Measurements from ENCODE around the gene EXOSC5. TPM values are rescaled to one million over a fixed set of nuclear protein-coding genes. Genes with fewer than 3 reads are reported as not detected.

EXOSC5 gene
- total RNA-seq, 1 experiment from 2014 or later, result 43.1 TPM

GRCh38 chr19:41403181-41403970 lies 6.2 kb upstream of the EXOSC5 start:
- ChIA-PET POLR2A (ENCODE audit: low non-redundant PET) (no interaction called here), CTCF (no interaction called here)
- no peak for DNase-seq (ENCODE audit: low spot score)
- no TSS peak for BruUV-seq (replicated peaks)
- Histone ChIP-seq H3K27me3 (replicated peaks; ENCODE audit: insufficient read depth, low read depth, low read length, poor library complexity) (no peaks in the 10 kb centered on the region), H3K36me3 (ENCODE audit: insufficient read depth, low read length, poor library complexity, severe bottlenecking) (no peaks in the 10 kb centered on the region), H3K4me1 (ENCODE audit: insufficient read depth, low read length, poor library complexity, severe bottlenecking) (peaks cover 10% of the 10 kb centered on the region), H3K27ac (ENCODE audit: low read depth, low read length, poor library complexity, severe bottlenecking) (no peak overlapping the region), H3K4me3 (ENCODE audit: low read depth, low read length, poor library complexity, severe bottlenecking) (no peak overlapping the region), H3K9me3 (ENCODE audit: low read depth, low read length, poor library complexity, severe bottlenecking) (no peaks in the 10 kb centered on the region)
- TF ChIP-seq CTCF (conservative IDR thresholded peaks at IDR 0.05; ENCODE audit: low read depth, low read length) (no peak), EZH2 (IDR thresholded peaks at IDR 0.05; ENCODE audit: borderline replicate concordance, low read depth, low read length, poor library complexity, severe bottlenecking) (no peak)
- intact Hi-C loops (cut with micrococcal nuclease; ENCODE audit: unreplicated experiment), result no loop called here

GRCh38 chr19:41402010-41402409 lies 4.9 kb upstream of the EXOSC5 start:
- no peaks in the 10 kb centered on the region for H3K27me3 ChIP-seq (replicated peaks; ENCODE audit: insufficient read depth, low read depth, low read length, poor library complexity)
- ChIA-PET CTCF (no interaction called here), POLR2A (ENCODE audit: low non-redundant PET) (interaction anchor here (0.5 kb wide), 1 partner anchor 47 kb away, joined by 3 read pairs; no protein-coding TSS in a partner anchor)
- H3K36me3 ChIP-seq (ENCODE audit: insufficient read depth, low read length, poor library complexity, severe bottlenecking), result no peaks in the 10 kb centered on the region
- DNase-seq (ENCODE audit: low spot score), result no peak
- BruUV-seq (replicated peaks), result no TSS peak
- no peak overlapping the region for H3K4me3 ChIP-seq (ENCODE audit: low read depth, low read length, poor library complexity, severe bottlenecking)
- no peaks in the 10 kb centered on the region for H3K9me3 ChIP-seq (ENCODE audit: low read depth, low read length, poor library complexity, severe bottlenecking)
- intact Hi-C loops (cut with micrococcal nuclease; ENCODE audit: unreplicated experiment), result no loop called here
- H3K27ac ChIP-seq (ENCODE audit: low read depth, low read length, poor library complexity, severe bottlenecking), result no peak overlapping the region
- peaks cover 10% of the 10 kb centered on the region for H3K4me1 ChIP-seq (ENCODE audit: insufficient read depth, low read length, poor library complexity, severe bottlenecking)
- TF ChIP-seq EZH2 (IDR thresholded peaks at IDR 0.05; ENCODE audit: borderline replicate concordance, low read depth, low read length, poor library complexity, severe bottlenecking), result no peak
- TF ChIP-seq CTCF (conservative IDR thresholded peaks at IDR 0.05; ENCODE audit: low read depth, low read length), result no peak

- no peak overlapping the region for H3K27ac ChIP-seq (ENCODE audit: low read depth, low read length, poor library complexity, severe bottlenecking)
- no peaks in the 10 kb centered on the region for H3K27me3 ChIP-seq (replicated peaks; ENCODE audit: insufficient read depth, low read depth, low read length, poor library complexity)
- BruUV-seq (replicated peaks), result no TSS peak
- no peak overlapping the region for H3K4me3 ChIP-seq (ENCODE audit: low read depth, low read length, poor library complexity, severe bottlenecking)
- no peak for DNase-seq (ENCODE audit: low spot score)
- no peaks in the 10 kb centered on the region for H3K36me3 ChIP-seq (ENCODE audit: insufficient read depth, low read length, poor library complexity, severe bottlenecking)
- peaks cover 10% of the 10 kb centered on the region for H3K4me1 ChIP-seq (ENCODE audit: insufficient read depth, low read length, poor library complexity, severe bottlenecking)
- intact Hi-C loops (cut with micrococcal nuclease; ENCODE audit: unreplicated experiment), result no loop called here
- POLR2A ChIA-PET (ENCODE audit: low non-redundant PET), result no interaction called here
- no peaks in the 10 kb centered on the region for H3K9me3 ChIP-seq (ENCODE audit: low read depth, low read length, poor library complexity, severe bottlenecking)
- TF ChIP-seq EZH2 (IDR thresholded peaks at IDR 0.05; ENCODE audit: borderline replicate concordance, low read depth, low read length, poor library complexity, severe bottlenecking), result no peak
- TF ChIP-seq CTCF (conservative IDR thresholded peaks at IDR 0.05; ENCODE audit: low read depth, low read length), result no peak
- CTCF ChIA-PET, result no interaction called here
Measured at GRCh38 chr19:41401483-41401882, 4.3 kb upstream of the EXOSC5 start.
